OCI-LY1 (cell line): Measurements from ENCODE around the gene LCMT1.
A peak's percentile ranks its signal among the peaks of the same experiment; 100 is the strongest.

Experiments used
- H2AFZ ChIP-seq: fragments of 200-600 bp; sonication (generic), shearing (Covaris generic); 2 replicates; pipeline ENCODE4 v1.6.0; 2014; ENCODE audit warnings: antibody characterized with exemption, mild to moderate bottlenecking, low read length
- H3F3A ChIP-seq: fragments of 200-600 bp; sonication (generic), shearing (Covaris generic); 2 replicates; pipeline ENCODE4 v1.6.0; 2014; ENCODE audit warnings: mild to moderate bottlenecking, antibody characterized with exemption, low read length, moderate library complexity; ENCODE audit not compliant: insufficient read depth
- H3K27ac ChIP-seq: fragments of 200-600 bp; sonication (generic); 2 replicates; pipeline ENCODE4 v1.5.1; 2014; ENCODE audit warnings: low read length, mixed run types, mild to moderate bottlenecking, low read depth; ENCODE audit not compliant: poor library complexity, severe bottlenecking
- H3K27me3 ChIP-seq: fragments of 200-600 bp; sonication (generic); 2 replicates; pipeline ENCODE4 v1.6.0; 2014; ENCODE audit warnings: antibody characterized with exemption, mild to moderate bottlenecking, low read length, moderate library complexity; ENCODE audit not compliant: insufficient read depth
- H3K36me3 ChIP-seq: fragments of 200-600 bp; sonication (generic); 2 replicates; pipeline ENCODE4 v1.6.1; 2014; ENCODE audit warnings: mild to moderate bottlenecking, antibody characterized with exemption, low read length, moderate library complexity, mixed read lengths; ENCODE audit not compliant: insufficient read depth
- H3K4me1 ChIP-seq: fragments of 200-600 bp; sonication (generic); 2 replicates; pipeline ENCODE4 v1.5.1; 2014; ENCODE audit warnings: mild to moderate bottlenecking, low read length, moderate library complexity; ENCODE audit not compliant: insufficient read depth, severe bottlenecking
- H3K4me2 ChIP-seq: fragments of 200-600 bp; sonication (generic), shearing (Covaris generic); 2 replicates; pipeline ENCODE4 v1.6.1; 2014; ENCODE audit warnings: low read length
- H3K4me3 ChIP-seq: fragments of 200-600 bp; sonication (generic); 2 replicates; pipeline ENCODE4 v1.5.1; 2014; ENCODE audit warnings: low read length, low read depth, mild to moderate bottlenecking, mixed read lengths; ENCODE audit not compliant: poor library complexity, severe bottlenecking
- H3K79me2 ChIP-seq: fragments of 200-600 bp; shearing (Covaris generic); 2 replicates; pipeline ENCODE4 v1.6.1; 2016; ENCODE audit warnings: mixed run types, low read length, mixed read lengths; ENCODE audit not compliant: insufficient read depth
- H3K9ac ChIP-seq: fragments of 200-600 bp; sonication (generic), shearing (Covaris generic); 2 replicates; pipeline ENCODE4 v1.6.1; 2014; ENCODE audit warnings: mild to moderate bottlenecking, low read length, mixed read lengths
- H3K9me2 ChIP-seq: fragments of 200-600 bp; sonication (generic), shearing (Covaris generic); 2 replicates; pipeline ENCODE4 v1.6.1; 2014; ENCODE audit warnings: low read depth, mild to moderate bottlenecking, low read length, mixed read lengths
- H3K9me3 ChIP-seq: fragments of 200-600 bp; shearing (Covaris generic); 2 replicates; pipeline ENCODE4 v1.6.1; 2014; ENCODE audit warnings: low read length, mixed read lengths
- H4K20me1 ChIP-seq: fragments of 200-600 bp; sonication (generic), shearing (Covaris generic); 2 replicates; pipeline ENCODE4 v1.6.0; 2016; ENCODE audit warnings: mild to moderate bottlenecking, low read length; ENCODE audit not compliant: insufficient read depth
- CTCF ChIP-seq: fragments of 200-600 bp; sonication (generic), shearing (Covaris generic); IDR thresholded peaks from 2 replicates; pipeline ENCODE4 v1.5.1; 2017; ENCODE audit warnings: mild to moderate bottlenecking, antibody characterized with exemption, low read length, moderate library complexity, mixed read lengths
- EZH2 ChIP-seq: fragments of 200-600 bp; sonication (generic), shearing (Covaris generic); IDR thresholded peaks from 2 replicates; pipeline ENCODE4 v1.8.0; 2017; ENCODE audit warnings: borderline replicate concordance, mixed run types, mild to moderate bottlenecking, antibody characterized with exemption, low read length, moderate library complexity, mixed read lengths

The LCMT1 gene

GRCh38 chr16:25087761-25088160, 23.8 kb upstream of the LCMT1 start:
- H3K4me3 ChIP-seq: no peak overlapping the region
- H4K20me1 ChIP-seq: no peaks in the 10 kb centered on the region
- H3K36me3 ChIP-seq: no peaks in the 10 kb centered on the region
- H2AFZ ChIP-seq: no peak overlapping the region
- no peak for TF ChIP-seq CTCF
- TF ChIP-seq EZH2: no peak
- no peaks in the 10 kb centered on the region for H3K79me2 ChIP-seq
- H3K27ac ChIP-seq: no peak overlapping the region
- no peak overlapping the region for H3K9ac ChIP-seq
- H3F3A ChIP-seq: no peaks in the 10 kb centered on the region
- no peaks in the 10 kb centered on the region for H3K9me2 ChIP-seq
- H3K9me3 ChIP-seq: no peaks in the 10 kb centered on the region
- no peak overlapping the region for H3K4me2 ChIP-seq
- H3K4me1 ChIP-seq: peaks cover 11% of the 10 kb centered on the region
- no peaks in the 10 kb centered on the region for H3K27me3 ChIP-seq

- H3F3A ChIP-seq: peaks cover 5% of the 10 kb centered on the region; the same call in 1 of the 2 replicates
- no peak for TF ChIP-seq EZH2
- TF ChIP-seq CTCF: no peak
These were observed 22.2 kb upstream of the LCMT1 start for GRCh38 chr16:25089351-25089750.

GRCh38 chr16:25092441-25092840, 19.1 kb upstream of the LCMT1 start:
- Histone ChIP-seq H3K36me3 (no peaks in the 10 kb centered on the region), H3K79me2 (no peaks in the 10 kb centered on the region), H2AFZ (no peak overlapping the region), H3K4me2 (no peak overlapping the region), H4K20me1 (no peaks in the 10 kb centered on the region), H3K27me3 (no peaks in the 10 kb centered on the region), H3K9me2 (no peaks in the 10 kb centered on the region), H3K4me1 (peaks cover 40% of the 10 kb centered on the region), H3K27ac (peak overlapping the region; percentile 98), H3F3A (peaks cover 5% of the 10 kb centered on the region; the same call in 1 of the 2 replicates), H3K4me3 (no peak overlapping the region), H3K9me3 (no peaks in the 10 kb centered on the region), H3K9ac (no peak overlapping the region; the same call in 1 of the 2 replicates)
- TF ChIP-seq EZH2 (no peak), CTCF (no peak)

More at GRCh38 chr16:25089351-25089750, 22.2 kb upstream of the LCMT1 start:
- Histone ChIP-seq H3K36me3 (no peaks in the 10 kb centered on the region), H3K9ac (no peak overlapping the region), H3K27ac (no peak overlapping the region), H3K9me2 (no peaks in the 10 kb centered on the region), H3K4me3 (no peak overlapping the region), H3K27me3 (no peaks in the 10 kb centered on the region), H3K4me2 (no peak overlapping the region), H4K20me1 (no peaks in the 10 kb centered on the region), H3K9me3 (no peaks in the 10 kb centered on the region), H3K4me1 (peaks cover 27% of the 10 kb centered on the region), H2AFZ (no peak overlapping the region), H3K79me2 (no peaks in the 10 kb centered on the region)
